MV-4-11 (cell line): ENCODE data around the gene CD9.
A peak's percentile ranks its signal among the peaks of the same experiment; 100 is the strongest.
"Not testable (repeated sequence)": the region's sequence is repeated elsewhere in the genome, so short reads cannot be mapped to it uniquely, and the experiment has no call there.

Experiments
- DNase-seq: peaks from one replicate; lab custom pipeline; 2025; lab: John Stamatoyannopoulos, UW

CD9 gene

GRCh38 chr12:6180268-6181051, 19.7 kb upstream of the CD9 start:
- DNase-seq = no peak

GRCh38 chr12:6181166-6181565, 19.0 kb upstream of the CD9 start:
- DNase-seq = no peak

GRCh38 chr12:6181583-6182278, 18.5 kb upstream of the CD9 start:
- DNase-seq = no peak

- peak; percentile 36 for DNase-seq
Measured at GRCh38 chr12:6182279-6182898, 17.8 kb upstream of the CD9 start.

GRCh38 chr12:6183689-6184428, 16.3 kb upstream of the CD9 start:
- DNase-seq = peak; percentile 26

GRCh38 chr12:6185961-6186827, 14.0 kb upstream of the CD9 start:
- DNase-seq = no peak

GRCh38 chr12:6187948-6188793, 12.0 kb upstream of the CD9 start:
- DNase-seq = no peak

- no peak for DNase-seq
Measured at GRCh38 chr12:6189028-6189427, 11.2 kb upstream of the CD9 start.

GRCh38 chr12:6189952-6190598, 10.1 kb upstream of the CD9 start:
- not testable (repeated sequence) for DNase-seq

- DNase-seq = not testable (repeated sequence)
Measured at GRCh38 chr12:6190767-6191530, 9.3 kb upstream of the CD9 start.

GRCh38 chr12:6192604-6193380, 7.4 kb upstream of the CD9 start:
- DNase-seq = peak; percentile 36

GRCh38 chr12:6193853-6194815, 6.1 kb upstream of the CD9 start:
- peak; percentile 72 for DNase-seq

- peak; percentile 46 for DNase-seq
Measured at GRCh38 chr12:6195665-6196535, 4.3 kb upstream of the CD9 start.

GRCh38 chr12:6198051-6198450, 2.1 kb upstream of the CD9 start:
- DNase-seq = no peak

- DNase-seq = no peak
Measured at GRCh38 chr12:6198556-6198955, 1.6 kb upstream of the CD9 start.

GRCh38 chr12:6198985-6199530, 1.1 kb upstream of the CD9 start:
- DNase-seq = no peak
